Keratinocyte (primary cell): ENCODE data around the gene PIAS3. TPM values are rescaled to one million over a fixed set of nuclear protein-coding genes. Genes with fewer than 3 reads are reported as not detected.

ENCODE experiments used
- DNase-seq: peaks from one replicate; pipeline ENCODE4 v3.0.0-alpha.2; 2011; ENCODE audit warnings: low read depth, missing footprints, low spot score
- FAIRE-seq: peaks from 2 replicates; lab custom pipeline; 2011; peaks lifted over from hg19 to GRCh38; lab: Jason Lieb, UNC
- H2AFZ ChIP-seq: 2 replicates; pipeline ENCODE4 v1.6.0; 2012; ENCODE audit warnings: low read length, control low read depth, inconsistent platforms; ENCODE audit not compliant: control insufficient read depth
- H3K27ac ChIP-seq: 2 replicates; pipeline ENCODE4 v1.5.1; 2011; ENCODE audit warnings: low read length; ENCODE audit not compliant: control insufficient read depth, insufficient read depth
- H3K27me3 ChIP-seq: 3 replicates; pipeline ENCODE4 v1.6.0; 2011; ENCODE audit warnings: low read length; ENCODE audit not compliant: control insufficient read depth, insufficient read depth; ENCODE audit errors: extremely low read depth
- H3K36me3 ChIP-seq, 2 experiments: 2 replicates in 1 of 2; 3 replicates in 1 of 2; pipeline ENCODE4 v1.5.1; 2011; ENCODE audit warnings: low read length in 2 of 2, mild to moderate bottlenecking in 1 of 2; ENCODE audit not compliant: control insufficient read depth in 2 of 2, insufficient read depth in 2 of 2; ENCODE audit errors: extremely low read depth in 1 of 2
- H3K4me1 ChIP-seq: 3 replicates; pipeline ENCODE4 v1.5.1; 2011; ENCODE audit warnings: low read length; ENCODE audit not compliant: control insufficient read depth, insufficient read depth; ENCODE audit errors: extremely low read depth
- H3K4me2 ChIP-seq: 3 replicates; pipeline ENCODE4 v1.6.0; 2011; ENCODE audit warnings: low read depth, low read length; ENCODE audit not compliant: control insufficient read depth, insufficient read depth; ENCODE audit errors: extremely low read depth
- H3K4me3 ChIP-seq, 3 experiments: fragments of 200-600 bp in 1 of 3; sonication (generic) in 1 of 3; 2 replicates in 2 of 3; 3 replicates in 1 of 3; pipeline ENCODE4 v1.5.1; 2011 to 2016; ENCODE audit warnings: low read length in 3 of 3, mild to moderate bottlenecking in 3 of 3, control low read depth in 2 of 3, inconsistent platforms in 1 of 3, low read depth in 1 of 3, mixed read lengths in 1 of 3, mixed run types in 1 of 3, moderate library complexity in 1 of 3; ENCODE audit not compliant: control insufficient read depth in 2 of 3, insufficient read depth in 2 of 3; ENCODE audit errors: extremely low read depth in 1 of 3
- H3K79me2 ChIP-seq: 2 replicates; pipeline ENCODE4 v1.6.0; 2012; ENCODE audit warnings: low read length; ENCODE audit not compliant: control insufficient read depth, insufficient read depth
- H3K9ac ChIP-seq: 3 replicates; pipeline ENCODE4 v1.6.0; 2011; ENCODE audit warnings: low read length; ENCODE audit not compliant: control insufficient read depth, insufficient read depth; ENCODE audit errors: extremely low read depth
- H3K9me1 ChIP-seq: 3 replicates; pipeline ENCODE4 v1.6.0; 2011; ENCODE audit warnings: low read length; ENCODE audit not compliant: control insufficient read depth, insufficient read depth; ENCODE audit errors: extremely low read depth
- H3K9me3 ChIP-seq: 2 replicates; pipeline ENCODE4 v1.5.1; 2012; ENCODE audit warnings: low read depth, low read length; ENCODE audit not compliant: control insufficient read depth
- H4K20me1 ChIP-seq: 3 replicates; pipeline ENCODE4 v1.6.0; 2011; ENCODE audit warnings: low read length; ENCODE audit not compliant: control insufficient read depth, insufficient read depth; ENCODE audit errors: extremely low read depth
- EZH2 ChIP-seq: IDR thresholded peaks from one replicate; pipeline ENCODE4 v1.6.1; 2012; ENCODE audit warnings: inconsistent platforms, mild to moderate bottlenecking, low read length, moderate library complexity
- dilution Hi-C: fragments of 300-500 bp; cut with MboI; formaldehyde crosslinking; loops from one replicate; pipeline ENCODE4 v1.7.0; 2020; ENCODE audit warnings: low sequenced_read_pairs; ENCODE audit not compliant: extremely low pct_ligation_motif_present
- polyA plus RNA-seq, 5 experiments: library from polyadenylated mRNA; depleted of rRNA in 3 of 5; stranded (reverse) in 3 of 5; stranded (forward) in 1 of 5; unstranded in 1 of 5; fragments of >200 nt; gene quantifications; 1 replicate in 1 of 5; 2 replicates in 3 of 5; 3 replicates in 1 of 5; pipeline versions ENCODE4 v1.2.1 to v1.2.3, GENCODE V29; 2011 to 2012; ENCODE audit warnings: missing spikeins in 2 of 5, low read depth in 1 of 5, low replicate concordance in 1 of 5
- TF ChIP-seq, protein P1 (sequence below), 3 experiments: IDR thresholded peaks in 1 of 3; conservative IDR thresholded peaks in 1 of 3; optimal IDR thresholded peaks in 1 of 3; 2 replicates in 2 of 3; 3 replicates in 1 of 3; pipeline versions ENCODE3 to v1.5.1; 2011; ENCODE audit warnings: low read length in 3 of 3, mild to moderate bottlenecking in 3 of 3, moderate library complexity in 2 of 3, control low read depth in 1 of 3, inconsistent platforms in 1 of 3; ENCODE audit not compliant: insufficient read depth in 2 of 3; ENCODE audit errors: extremely low read depth in 1 of 3

The PIAS3 gene
- polyA plus RNA-seq, 1 donor (not counting 4 experiments of a cell fraction or from before 2014, with no cell fraction given) = 26.9 TPM

GRCh38 chr1:145857170-145857569 is 1.7 kb downstream of the PIAS3 start:
- H3K27me3 ChIP-seq = no peaks in the 10 kb centered on the region
- no peak overlapping the region for H3K4me3 ChIP-seq
- H4K20me1 ChIP-seq = no peaks in the 10 kb centered on the region
- peaks cover 12% of the 10 kb centered on the region for H3K4me1 ChIP-seq
- H3K9ac ChIP-seq = no peak overlapping the region
- peaks cover 5% of the 10 kb centered on the region for H3K9me1 ChIP-seq
- dilution Hi-C loops = no loop called here
- H3K4me2 ChIP-seq = no peak overlapping the region
- peaks cover 19% of the 10 kb centered on the region for H3K79me2 ChIP-seq
- H3K27ac ChIP-seq = no peak overlapping the region
- no peak for DNase-seq
- H3K9me3 ChIP-seq = no peaks in the 10 kb centered on the region
- TF ChIP-seq, protein P1, sequence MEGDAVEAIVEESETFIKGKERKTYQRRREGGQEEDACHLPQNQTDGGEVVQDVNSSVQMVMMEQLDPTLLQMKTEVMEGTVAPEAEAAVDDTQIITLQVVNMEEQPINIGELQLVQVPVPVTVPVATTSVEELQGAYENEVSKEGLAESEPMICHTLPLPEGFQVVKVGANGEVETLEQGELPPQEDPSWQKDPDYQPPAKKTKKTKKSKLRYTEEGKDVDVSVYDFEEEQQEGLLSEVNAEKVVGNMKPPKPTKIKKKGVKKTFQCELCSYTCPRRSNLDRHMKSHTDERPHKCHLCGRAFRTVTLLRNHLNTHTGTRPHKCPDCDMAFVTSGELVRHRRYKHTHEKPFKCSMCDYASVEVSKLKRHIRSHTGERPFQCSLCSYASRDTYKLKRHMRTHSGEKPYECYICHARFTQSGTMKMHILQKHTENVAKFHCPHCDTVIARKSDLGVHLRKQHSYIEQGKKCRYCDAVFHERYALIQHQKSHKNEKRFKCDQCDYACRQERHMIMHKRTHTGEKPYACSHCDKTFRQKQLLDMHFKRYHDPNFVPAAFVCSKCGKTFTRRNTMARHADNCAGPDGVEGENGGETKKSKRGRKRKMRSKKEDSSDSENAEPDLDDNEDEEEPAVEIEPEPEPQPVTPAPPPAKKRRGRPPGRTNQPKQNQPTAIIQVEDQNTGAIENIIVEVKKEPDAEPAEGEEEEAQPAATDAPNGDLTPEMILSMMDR (optimal IDR thresholded peaks at IDR 0.05 in 1 of 3, IDR thresholded peaks at IDR 0.05 in 1 of 3, conservative IDR thresholded peaks at IDR 0.05 in 1 of 3; ENCODE audit: extremely low read depth in 1 of 3, insufficient read depth in 2 of 3, low read length in 3 of 3) = no peak
- TF ChIP-seq EZH2 = no peak
- no peak for FAIRE-seq
- H3K36me3 ChIP-seq = peaks cover 35% of the 10 kb centered on the region in 2 experiments
- no peak overlapping the region for H2AFZ ChIP-seq

DNA sequence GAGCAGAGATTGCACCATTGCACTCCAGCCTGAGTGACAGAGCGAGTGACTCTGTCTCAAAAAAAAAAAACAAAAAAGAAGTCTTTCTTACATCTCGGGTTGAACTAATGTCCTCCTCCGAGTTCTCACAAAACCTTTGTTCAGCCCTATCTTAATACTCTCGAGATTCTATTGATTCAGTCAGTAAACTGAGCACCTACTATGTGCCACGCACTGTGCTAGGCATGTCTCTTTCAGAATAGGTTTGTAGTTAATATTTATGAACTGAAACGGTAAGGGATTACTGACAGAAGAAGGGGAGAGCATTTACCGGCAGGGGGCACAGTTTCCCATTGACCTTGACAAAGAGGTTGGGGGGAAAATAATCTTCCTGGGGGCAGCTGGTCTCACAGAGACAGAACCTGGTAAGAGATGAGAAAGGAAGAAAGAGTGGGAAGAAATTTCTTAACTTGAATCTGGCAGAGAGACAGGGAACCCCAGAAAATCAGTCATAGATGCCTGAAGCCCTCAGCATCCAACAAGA is 3.4 kb downstream of the PIAS3 start:
- Histone ChIP-seq H3K4me2 (no peak overlapping the region), H4K20me1 (no peaks in the 10 kb centered on the region), H3K36me3 (peaks cover 38 to 39% of the 10 kb centered on the region in 2 experiments), H3K9me3 (no peaks in the 10 kb centered on the region), H3K27ac (no peak overlapping the region), H2AFZ (no peak overlapping the region), H3K9ac (no peak overlapping the region), H3K79me2 (peaks cover 19% of the 10 kb centered on the region), H3K4me3 (no peak overlapping the region), H3K27me3 (no peaks in the 10 kb centered on the region), H3K4me1 (peaks cover 12% of the 10 kb centered on the region), H3K9me1 (peaks cover 5% of the 10 kb centered on the region)
- FAIRE-seq (no peak), DNase-seq (no peak)
- TF ChIP-seq EZH2 = no peak
- TF ChIP-seq, protein P1 (optimal IDR thresholded peaks at IDR 0.05 in 1 of 3, IDR thresholded peaks at IDR 0.05 in 1 of 3, conservative IDR thresholded peaks at IDR 0.05 in 1 of 3; ENCODE audit: extremely low read depth in 1 of 3, insufficient read depth in 2 of 3, low read length in 3 of 3) = no peak
- dilution Hi-C loops = no loop called here
